Spleen (tissue), 7 donors: ENCODE results near the gene RAC2.

ENCODE experiments used
- POLR2A ChIP-seq, 3 donors: fragments of 450-650 bp; IDR thresholded peaks; one replicate each; pipeline ENCODE4 v1.5.1; 2017; ENCODE audit warnings: antibody characterized with exemption in 3 of 3, mild to moderate bottlenecking in 1 of 3
- POLR2AphosphoS5 ChIP-seq, 3 donors: sonication (generic); formaldehyde crosslinking; IDR thresholded peaks; one replicate each; pipeline ENCODE4 v1.5.1; 2017; ENCODE audit warnings: antibody characterized with exemption in 3 of 3
- TF ChIP-seq, protein P1 (sequence below), 11 experiments: fragments of 200-600 bp in 7 of 11; fragments of 450-650 bp in 4 of 11; sonication (generic) in 4 of 11; IDR thresholded peaks in 8 of 11; conservative IDR thresholded peaks in 3 of 11; 1 replicate in 7 of 11; 2 replicates in 4 of 11; pipeline versions ENCODE4 v1.4.0 to v1.8.0; 2016 to 2021; ENCODE audit warnings: antibody characterized with exemption in 11 of 11, inconsistent platforms in 4 of 11, mild to moderate bottlenecking in 1 of 11
- donor health status: DM: no; HTN: no; CAD: no; lungs with moderate emphysema.
- donor health status: DM: no; HTN: no; CAD: no.
- donor health status: DM: no; HTN: no; CAD: no.

- TF ChIP-seq, protein P1, sequence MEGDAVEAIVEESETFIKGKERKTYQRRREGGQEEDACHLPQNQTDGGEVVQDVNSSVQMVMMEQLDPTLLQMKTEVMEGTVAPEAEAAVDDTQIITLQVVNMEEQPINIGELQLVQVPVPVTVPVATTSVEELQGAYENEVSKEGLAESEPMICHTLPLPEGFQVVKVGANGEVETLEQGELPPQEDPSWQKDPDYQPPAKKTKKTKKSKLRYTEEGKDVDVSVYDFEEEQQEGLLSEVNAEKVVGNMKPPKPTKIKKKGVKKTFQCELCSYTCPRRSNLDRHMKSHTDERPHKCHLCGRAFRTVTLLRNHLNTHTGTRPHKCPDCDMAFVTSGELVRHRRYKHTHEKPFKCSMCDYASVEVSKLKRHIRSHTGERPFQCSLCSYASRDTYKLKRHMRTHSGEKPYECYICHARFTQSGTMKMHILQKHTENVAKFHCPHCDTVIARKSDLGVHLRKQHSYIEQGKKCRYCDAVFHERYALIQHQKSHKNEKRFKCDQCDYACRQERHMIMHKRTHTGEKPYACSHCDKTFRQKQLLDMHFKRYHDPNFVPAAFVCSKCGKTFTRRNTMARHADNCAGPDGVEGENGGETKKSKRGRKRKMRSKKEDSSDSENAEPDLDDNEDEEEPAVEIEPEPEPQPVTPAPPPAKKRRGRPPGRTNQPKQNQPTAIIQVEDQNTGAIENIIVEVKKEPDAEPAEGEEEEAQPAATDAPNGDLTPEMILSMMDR (IDR thresholded peaks at IDR 0.05 in 8 of 11, conservative IDR thresholded peaks at IDR 0.05 in 3 of 11), result no peak
- no peak for TF ChIP-seq POLR2A (IDR thresholded peaks at IDR 0.05)
- no peak for TF ChIP-seq POLR2AphosphoS5 (IDR thresholded peaks at IDR 0.05)
These were observed 10.8 kb upstream of the RAC2 start for GRCh38 chr22:37254867-37255233.
